Measurements from ENCODE around the gene SIK3.

The SIK3 gene

GRCh38 chr11:116990061-116990473 is 108.2 kb downstream of the SIK3 start:
- CTCF ChIA-PET = no interaction called here
- POLR2A ChIA-PET = interaction anchor here (0.6 kb wide), 1 partner anchor 8 kb away, joined by 3 read pairs; no protein-coding TSS in a partner anchor
- H3K4me3 ChIP-seq (ENCODE audit: low read depth, low read length) = no peak overlapping the region
- DNase-seq (ENCODE audit: low read depth, low spot score) = peak; percentile 61
- TF ChIP-seq, protein P1, sequence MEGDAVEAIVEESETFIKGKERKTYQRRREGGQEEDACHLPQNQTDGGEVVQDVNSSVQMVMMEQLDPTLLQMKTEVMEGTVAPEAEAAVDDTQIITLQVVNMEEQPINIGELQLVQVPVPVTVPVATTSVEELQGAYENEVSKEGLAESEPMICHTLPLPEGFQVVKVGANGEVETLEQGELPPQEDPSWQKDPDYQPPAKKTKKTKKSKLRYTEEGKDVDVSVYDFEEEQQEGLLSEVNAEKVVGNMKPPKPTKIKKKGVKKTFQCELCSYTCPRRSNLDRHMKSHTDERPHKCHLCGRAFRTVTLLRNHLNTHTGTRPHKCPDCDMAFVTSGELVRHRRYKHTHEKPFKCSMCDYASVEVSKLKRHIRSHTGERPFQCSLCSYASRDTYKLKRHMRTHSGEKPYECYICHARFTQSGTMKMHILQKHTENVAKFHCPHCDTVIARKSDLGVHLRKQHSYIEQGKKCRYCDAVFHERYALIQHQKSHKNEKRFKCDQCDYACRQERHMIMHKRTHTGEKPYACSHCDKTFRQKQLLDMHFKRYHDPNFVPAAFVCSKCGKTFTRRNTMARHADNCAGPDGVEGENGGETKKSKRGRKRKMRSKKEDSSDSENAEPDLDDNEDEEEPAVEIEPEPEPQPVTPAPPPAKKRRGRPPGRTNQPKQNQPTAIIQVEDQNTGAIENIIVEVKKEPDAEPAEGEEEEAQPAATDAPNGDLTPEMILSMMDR (IDR thresholded peaks at IDR 0.05; ENCODE audit: insufficient read depth, low read length, missing control alignments) = no peak

GRCh38 chr11:116989184-116989583 is 109.0 kb downstream of the SIK3 start:
- POLR2A ChIA-PET = interaction anchor here (0.6 kb wide), 1 partner anchor 9 kb away, joined by 3 read pairs; no protein-coding TSS in a partner anchor
- no peak overlapping the region for H3K4me3 ChIP-seq (ENCODE audit: low read depth, low read length)
- CTCF ChIA-PET = no interaction called here

DNA sequence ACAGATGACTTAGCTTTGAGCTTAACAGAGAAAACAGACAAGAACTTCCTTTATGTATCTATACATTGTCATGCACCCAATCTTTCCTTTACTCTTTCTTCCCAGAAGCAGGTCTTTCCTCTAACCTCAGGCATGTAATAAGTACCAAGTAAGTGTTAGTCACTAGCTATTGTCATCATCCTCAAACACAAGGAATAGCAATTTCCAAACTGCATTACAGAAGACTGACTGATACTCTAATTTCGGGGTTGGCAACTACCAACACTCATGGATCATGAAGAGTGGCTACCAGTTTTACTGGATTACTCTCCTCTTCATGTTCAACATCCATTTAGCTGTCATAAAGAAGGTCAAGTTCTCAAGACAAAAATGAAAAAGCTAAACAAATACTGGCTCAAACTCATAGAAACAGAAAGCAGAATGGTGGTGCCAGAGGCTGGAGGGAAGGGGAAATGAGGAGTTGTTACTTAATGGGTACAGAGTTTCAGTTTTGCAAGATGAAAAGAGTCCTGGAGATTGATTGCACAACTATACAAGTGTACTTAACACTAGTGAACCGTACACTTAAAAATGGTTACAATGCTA is 111.6 kb downstream of the SIK3 start:
- TF ChIP-seq, protein P1 (IDR thresholded peaks at IDR 0.05; ENCODE audit: insufficient read depth, low read length, missing control alignments) = no peak
- DNase-seq (ENCODE audit: low read depth, low spot score) = no peak
- POLR2A ChIA-PET = interaction anchor here (0.7 kb wide), 1 partner anchor 157 kb away, joined by 3 read pairs; the partner anchor contains the start of gene PAFAH1B2
- CTCF ChIA-PET = no interaction called here
- no peak overlapping the region for H3K4me3 ChIP-seq (ENCODE audit: low read depth, low read length)

More at GRCh38 chr11:116989184-116989583, 109.0 kb downstream of the SIK3 start:
- DNase-seq (ENCODE audit: low read depth, low spot score) = no peak
- TF ChIP-seq, protein P1 (IDR thresholded peaks at IDR 0.05; ENCODE audit: insufficient read depth, low read length, missing control alignments) = no peak

DNA sequence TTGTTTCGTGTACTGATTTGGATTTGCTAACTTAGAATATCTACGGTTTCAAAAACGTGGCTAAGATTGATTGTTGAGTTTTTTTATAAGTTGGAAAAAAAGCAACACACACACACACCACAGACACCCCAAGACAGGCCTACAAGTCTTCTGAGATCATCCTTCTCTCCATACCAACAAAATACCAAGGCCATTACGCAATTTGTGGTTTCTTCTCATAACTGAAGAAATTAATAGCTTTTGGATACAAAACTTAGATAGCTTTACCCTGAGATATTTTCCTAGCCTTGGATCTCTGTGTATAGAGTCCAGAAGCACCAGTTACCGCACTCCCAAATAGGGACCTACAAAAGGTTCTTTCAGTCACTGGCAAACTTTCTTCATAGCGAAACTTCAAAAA is 113.6 kb downstream of the SIK3 start:
- POLR2A ChIA-PET = interaction anchor here (0.6 to 1.3 kb wide), 3 partner anchors 11 to 27 kb away, joined by 3 to 5 read pairs (median 4); no protein-coding TSS in a partner anchor

DNA sequence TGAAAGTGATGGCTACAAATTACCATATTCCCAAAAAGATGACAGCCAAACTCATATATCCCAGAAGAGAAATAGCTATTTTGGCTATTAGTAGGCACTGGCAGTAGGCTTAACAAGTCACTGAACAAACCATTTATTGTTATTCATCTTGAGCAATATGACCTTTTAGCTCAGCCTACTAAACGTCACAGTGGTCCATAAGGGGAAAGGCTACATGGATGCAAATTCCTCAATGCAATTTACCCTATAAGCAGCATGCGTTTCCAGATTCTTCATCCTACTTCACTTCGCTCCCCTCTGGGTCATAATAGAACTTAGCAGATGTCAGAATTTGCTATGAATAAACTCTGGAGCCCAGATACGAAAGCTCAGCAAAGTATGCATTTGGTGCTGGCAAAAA is 114.0 kb downstream of the SIK3 start:
- DNase-seq (ENCODE audit: low read depth, low spot score) = no peak
- no peak overlapping the region for H3K4me3 ChIP-seq (ENCODE audit: low read depth, low read length)
- TF ChIP-seq, protein P1 (IDR thresholded peaks at IDR 0.05; ENCODE audit: insufficient read depth, low read length, missing control alignments) = no peak
- ChIA-PET POLR2A (interaction anchor here (1.1 to 1.3 kb wide), 2 partner anchors 11 to 24 kb away, joined by 3 to 5 read pairs; no protein-coding TSS in a partner anchor), CTCF (interaction anchor here (0.8 to 2.0 kb wide), 7 partner anchors 9 to 105 kb away, joined by 3 to 5 read pairs (median 3); no protein-coding TSS in a partner anchor)

More for the DNA sequence above, 113.6 kb downstream of the SIK3 start:
- CTCF ChIA-PET = interaction anchor here (0.8 to 2.0 kb wide), 7 partner anchors 9 to 106 kb away, joined by 3 to 5 read pairs (median 3); no protein-coding TSS in a partner anchor
- no peak overlapping the region for H3K4me3 ChIP-seq (ENCODE audit: low read depth, low read length)
- DNase-seq (ENCODE audit: low read depth, low spot score) = peak; percentile 96
- TF ChIP-seq, protein P1 (IDR thresholded peaks at IDR 0.05; ENCODE audit: insufficient read depth, low read length, missing control alignments) = no peak

DNA sequence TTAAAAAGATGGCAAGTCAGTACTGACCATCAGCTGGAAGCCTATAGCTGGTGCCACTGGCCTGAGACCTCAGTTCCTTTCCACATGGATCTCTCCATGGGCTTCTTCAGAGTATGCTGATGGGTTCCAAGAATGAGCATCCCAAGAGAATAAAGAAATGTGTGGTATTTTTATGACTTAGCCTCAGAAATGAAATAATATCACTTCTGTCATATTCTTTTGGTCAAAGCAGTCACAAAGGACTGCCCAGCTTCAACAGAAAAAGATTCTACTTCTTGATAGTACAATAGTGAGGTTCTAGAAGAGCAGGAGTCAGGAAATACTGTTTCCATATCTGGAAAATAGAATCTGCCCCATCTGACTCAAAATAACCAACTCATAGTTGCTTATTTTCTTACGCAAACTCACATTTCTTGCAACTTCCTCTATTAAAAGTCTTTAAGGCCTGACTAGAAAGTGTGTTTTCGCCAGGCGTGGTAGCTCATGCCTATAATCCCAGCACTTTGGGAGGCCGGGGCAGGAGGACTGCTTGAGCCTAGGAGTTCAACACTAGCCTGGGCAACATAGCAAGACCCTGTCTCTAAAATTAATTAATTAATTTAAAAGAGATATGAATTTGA is 116.9 kb downstream of the SIK3 start:
- ChIA-PET CTCF (no interaction called here), POLR2A (no interaction called here)
- no peak for DNase-seq (ENCODE audit: low read depth, low spot score)
- H3K4me3 ChIP-seq (ENCODE audit: low read depth, low read length) = no peak overlapping the region
- TF ChIP-seq, protein P1 (IDR thresholded peaks at IDR 0.05; ENCODE audit: insufficient read depth, low read length, missing control alignments) = no peak

Data from AG04449 (cell line).